ENCODE measurements around the gene MYO9A. TPM values are rescaled to one million over a fixed set of nuclear protein-coding genes. Genes with fewer than 3 reads are reported as not detected.
"Not testable (repeated sequence)": the region's sequence is repeated elsewhere in the genome, so short reads cannot be mapped to it uniquely, and the experiment has no call there.

The MYO9A gene
- total RNA-seq, 1 donor from 2014 or later = 121 TPM

GRCh38 chr15:72057548-72058091 lies 60.3 kb downstream of the MYO9A start:
- FAIRE-seq (no peak), DNase-seq (ENCODE audit: low spot score in 2 of 2) (no peak)

GRCh38 chr15:72056217-72056616 lies 61.7 kb downstream of the MYO9A start:
- not testable (repeated sequence) for FAIRE-seq; DNase-seq (ENCODE audit: low spot score in 2 of 2)

- FAIRE-seq; DNase-seq (ENCODE audit: low spot score in 2 of 2): not testable (repeated sequence)
Measured at GRCh38 chr15:72053297-72053696, 64.7 kb downstream of the MYO9A start.

- DNase-seq (ENCODE audit: low spot score in 2 of 2) (no peak), FAIRE-seq (no peak)
Measured at GRCh38 chr15:72050700-72051099, 67.2 kb downstream of the MYO9A start.

GRCh38 chr15:72047020-72047419 lies 70.9 kb downstream of the MYO9A start:
- no peak for FAIRE-seq
- DNase-seq (ENCODE audit: low spot score in 2 of 2) = peak in 1 of 2 donors; percentile 17

GRCh38 chr15:72044956-72045355 lies 73.0 kb downstream of the MYO9A start:
- no peak for FAIRE-seq
- DNase-seq (ENCODE audit: low spot score in 2 of 2) = no peak

GRCh38 chr15:72042865-72043264 lies 75.1 kb downstream of the MYO9A start:
- FAIRE-seq = no peak
- DNase-seq (ENCODE audit: low spot score in 2 of 2) = no peak

- DNase-seq (ENCODE audit: low spot score in 2 of 2) = no peak
- no peak for FAIRE-seq
Measured at GRCh38 chr15:72042054-72042453, 75.9 kb downstream of the MYO9A start.

GRCh38 chr15:72037321-72037720 lies 80.6 kb downstream of the MYO9A start:
- DNase-seq (ENCODE audit: low spot score in 2 of 2) (no peak), FAIRE-seq (no peak)

- no peak for FAIRE-seq
- no peak for DNase-seq (ENCODE audit: low spot score in 2 of 2)
Measured at GRCh38 chr15:72034859-72035650, 82.9 kb downstream of the MYO9A start.

- no peak for FAIRE-seq
- DNase-seq (ENCODE audit: low spot score in 2 of 2) = no peak
Measured at GRCh38 chr15:72034351-72034750, 83.6 kb downstream of the MYO9A start.

GRCh38 chr15:72033711-72034110 lies 84.2 kb downstream of the MYO9A start:
- DNase-seq (ENCODE audit: low spot score in 2 of 2) (no peak), FAIRE-seq (no peak)

- FAIRE-seq (no peak), DNase-seq (ENCODE audit: low spot score in 2 of 2) (no peak)
Measured at GRCh38 chr15:72033285-72033684, 84.7 kb downstream of the MYO9A start.

GRCh38 chr15:72021604-72022003 lies 96.3 kb downstream of the MYO9A start:
- DNase-seq (ENCODE audit: low spot score in 2 of 2) (no peak), FAIRE-seq (no peak)

GRCh38 chr15:72020799-72021198 lies 97.2 kb downstream of the MYO9A start:
- no peak for DNase-seq (ENCODE audit: low spot score in 2 of 2)
- FAIRE-seq = no peak

- not testable (repeated sequence) for DNase-seq (ENCODE audit: low spot score in 2 of 2); FAIRE-seq
Measured at GRCh38 chr15:72014555-72014954, 103.4 kb downstream of the MYO9A start.

GRCh38 chr15:72013703-72014102 lies 104.2 kb downstream of the MYO9A start:
- no peak for FAIRE-seq
- no peak for DNase-seq (ENCODE audit: low spot score in 2 of 2)

- FAIRE-seq (no peak), DNase-seq (ENCODE audit: low spot score in 2 of 2) (no peak)
Measured at GRCh38 chr15:72011302-72011942, 106.5 kb downstream of the MYO9A start.

GRCh38 chr15:72009222-72009621 lies 108.7 kb downstream of the MYO9A start:
- DNase-seq (ENCODE audit: low spot score in 2 of 2) (no peak), FAIRE-seq (no peak)

GRCh38 chr15:72006382-72006781 lies 111.6 kb downstream of the MYO9A start:
- no peak for FAIRE-seq
- no peak for DNase-seq (ENCODE audit: low spot score in 2 of 2)

- no peak for FAIRE-seq
- no peak for DNase-seq (ENCODE audit: low spot score in 2 of 2)
Measured at GRCh38 chr15:72005483-72005882, 112.5 kb downstream of the MYO9A start.

- no peak for DNase-seq (ENCODE audit: low spot score in 2 of 2)
- FAIRE-seq = no peak
Measured at GRCh38 chr15:71999807-72000206, 118.1 kb downstream of the MYO9A start.
